Measurements from ENCODE around the gene CENPM.

DNA sequence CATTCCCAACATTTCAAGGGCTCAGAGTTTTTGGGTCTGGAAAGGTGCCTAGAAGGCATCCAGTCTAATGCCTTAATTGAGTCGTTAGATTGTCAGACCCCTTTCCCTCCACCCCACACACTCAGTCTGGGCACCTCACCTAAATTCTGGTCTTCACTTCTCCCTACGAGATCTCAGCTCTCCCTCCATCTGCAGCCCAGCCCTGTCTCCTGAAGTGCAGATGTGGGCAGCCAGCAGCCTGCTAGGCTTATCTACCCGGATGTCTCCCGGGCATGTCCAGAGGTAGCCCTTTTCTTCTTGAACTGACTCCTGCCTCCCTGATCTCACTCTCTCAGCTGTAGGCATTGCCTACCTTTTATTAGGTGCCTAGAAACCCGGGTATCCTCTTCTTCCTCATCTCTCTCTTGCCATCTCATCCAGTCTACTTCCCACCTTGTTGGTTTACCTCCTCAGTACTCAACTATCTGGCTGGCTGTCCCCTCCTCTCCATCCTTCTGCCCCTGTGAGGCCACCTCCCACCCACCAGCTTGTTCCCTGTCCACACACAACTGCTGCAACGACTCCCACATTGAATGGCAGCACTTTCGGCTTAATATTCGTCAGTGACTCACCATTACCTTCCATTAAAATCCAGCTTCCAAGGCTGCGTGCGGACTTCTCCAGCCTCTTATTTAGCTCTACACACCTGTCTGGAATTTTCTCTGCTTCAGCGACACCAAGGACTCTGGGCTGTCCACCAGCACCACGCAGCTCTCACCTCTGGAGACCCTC is 28.5 kb upstream of the CENPM start:
- TF ChIP-seq, protein P1, sequence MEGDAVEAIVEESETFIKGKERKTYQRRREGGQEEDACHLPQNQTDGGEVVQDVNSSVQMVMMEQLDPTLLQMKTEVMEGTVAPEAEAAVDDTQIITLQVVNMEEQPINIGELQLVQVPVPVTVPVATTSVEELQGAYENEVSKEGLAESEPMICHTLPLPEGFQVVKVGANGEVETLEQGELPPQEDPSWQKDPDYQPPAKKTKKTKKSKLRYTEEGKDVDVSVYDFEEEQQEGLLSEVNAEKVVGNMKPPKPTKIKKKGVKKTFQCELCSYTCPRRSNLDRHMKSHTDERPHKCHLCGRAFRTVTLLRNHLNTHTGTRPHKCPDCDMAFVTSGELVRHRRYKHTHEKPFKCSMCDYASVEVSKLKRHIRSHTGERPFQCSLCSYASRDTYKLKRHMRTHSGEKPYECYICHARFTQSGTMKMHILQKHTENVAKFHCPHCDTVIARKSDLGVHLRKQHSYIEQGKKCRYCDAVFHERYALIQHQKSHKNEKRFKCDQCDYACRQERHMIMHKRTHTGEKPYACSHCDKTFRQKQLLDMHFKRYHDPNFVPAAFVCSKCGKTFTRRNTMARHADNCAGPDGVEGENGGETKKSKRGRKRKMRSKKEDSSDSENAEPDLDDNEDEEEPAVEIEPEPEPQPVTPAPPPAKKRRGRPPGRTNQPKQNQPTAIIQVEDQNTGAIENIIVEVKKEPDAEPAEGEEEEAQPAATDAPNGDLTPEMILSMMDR (IDR thresholded peaks at IDR 0.05; ENCODE audit: borderline replicate concordance, extremely low read depth, low read length, poor library complexity, severe bottlenecking), result no peak
- peak; percentile 51 for TF ChIP-seq EZH2 (IDR thresholded peaks at IDR 0.05; ENCODE audit: borderline replicate concordance, low read depth, low read length, severe bottlenecking)
